Calu3 (cell line): ENCODE data around the gene FBXW7. TPM values are rescaled to one million over a fixed set of nuclear protein-coding genes. Genes with fewer than 3 reads are reported as not detected.
A peak's percentile ranks its signal among the peaks of the same experiment; 100 is the strongest.

Experiments
- BruUV-seq: library from RNA; stranded (reverse); fragments of 400-500 nt; replicated peaks from 2 replicates; lab custom pipeline; 2021; lab: Mats Ljungman, UMichigan
- CTCF ChIA-PET: fragments of 300-600 bp; sonication (Branson Sonifier 250); formaldehyde crosslinking; loops from one replicate; lab custom pipeline; 2022; ENCODE audit warnings: antibody characterized with exemption; lab: Charles Lee
- DNase-seq: peaks from one replicate; pipeline ENCODE4 v3.0.0; 2022
- H3K27ac Mint-ChIP-seq: one replicate; pipeline ENCODE4 v1.8.0; 2022; ENCODE audit warnings: mixed read lengths; ENCODE audit not compliant: unreplicated experiment
- H3K27me3 Mint-ChIP-seq: one replicate; pipeline ENCODE4 v1.8.0; 2022; ENCODE audit warnings: mixed read lengths; ENCODE audit not compliant: unreplicated experiment
- H3K36me3 Mint-ChIP-seq: one replicate; pipeline ENCODE4 v1.8.0; 2022; ENCODE audit warnings: mild to moderate bottlenecking, moderate library complexity, mixed read lengths; ENCODE audit not compliant: insufficient read depth, unreplicated experiment
- H3K4me1 Mint-ChIP-seq: one replicate; pipeline ENCODE4 v1.8.0; 2022; ENCODE audit warnings: mild to moderate bottlenecking, low read depth, mixed read lengths; ENCODE audit not compliant: unreplicated experiment
- H3K4me3 Mint-ChIP-seq: one replicate; pipeline ENCODE4 v1.8.0; 2022; ENCODE audit warnings: mild to moderate bottlenecking, low read depth, moderate library complexity, mixed read lengths; ENCODE audit not compliant: unreplicated experiment
- H3K9me3 Mint-ChIP-seq: one replicate; pipeline ENCODE4 v1.8.0; 2022; ENCODE audit warnings: low read depth, mixed read lengths; ENCODE audit not compliant: unreplicated experiment
- CTCF ChIP-seq: fragments of 200-600 bp; IDR thresholded peaks from one replicate; pipeline ENCODE4 v1.8.0; 2022; ENCODE audit warnings: antibody characterized with exemption; ENCODE audit not compliant: unreplicated experiment
- intact Hi-C: fragments of 100-400 bp; cut with micrococcal nuclease; formaldehyde crosslinking; loops from one replicate; pipeline ENCODE4 v1.10.0; 2022; ENCODE audit not compliant: unreplicated experiment
- total RNA-seq: library from RNA; stranded (reverse); gene quantifications from 2 replicates; pipeline ENCODE4 v1.2.3, GENCODE V29; 2022

FBXW7 gene
- total RNA-seq, 1 experiment from 2014 or later, result 38.7 TPM

DNA sequence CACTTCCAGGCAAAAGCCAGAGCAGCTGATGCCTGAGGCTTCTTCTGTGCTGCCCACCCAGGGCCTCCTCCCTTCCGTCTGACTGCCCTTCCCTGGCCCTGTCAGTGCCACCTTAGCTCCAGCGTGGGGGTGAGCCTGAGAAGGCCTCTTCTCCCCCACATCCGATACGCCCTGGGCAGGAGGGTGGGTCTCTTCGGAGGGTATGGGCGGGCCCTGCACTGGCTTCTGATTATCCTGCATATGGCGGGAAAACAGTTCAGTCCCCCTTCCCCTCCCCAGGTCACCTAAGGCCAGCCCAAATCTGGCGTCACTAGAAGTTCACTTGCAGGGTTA lies 256.7 kb downstream of the FBXW7 start:
- intact Hi-C loops, result no loop called here
- TF ChIP-seq CTCF, result no peak
- Mint-ChIP-seq H3K36me3 (peaks cover 5% of the 10 kb centered on the region), H3K27ac (peak overlapping the region; percentile 80), H3K4me3 (peak overlapping the region; percentile 58), H3K27me3 (no peaks in the 10 kb centered on the region), H3K9me3 (no peaks in the 10 kb centered on the region), H3K4me1 (peaks cover 30% of the 10 kb centered on the region)
- no TSS peak for BruUV-seq
- DNase-seq, result no peak
- CTCF ChIA-PET, result interaction anchor here (0.7 to 0.9 kb wide), 3 partner anchors 10 to 117 kb away, joined by 3 read pairs; no protein-coding TSS in a partner anchor

GRCh38 chr4:152278505-152279233 lies 257.2 kb downstream of the FBXW7 start:
- no peaks in the 10 kb centered on the region for H3K27me3 Mint-ChIP-seq
- TF ChIP-seq CTCF, result no peak
- peaks cover 29% of the 10 kb centered on the region for H3K4me1 Mint-ChIP-seq
- CTCF ChIA-PET, result interaction anchor here (0.7 to 1.3 kb wide), 4 partner anchors 9 to 233 kb away, joined by 3 read pairs; no protein-coding TSS in a partner anchor
- peak overlapping the region; percentile 80 for H3K27ac Mint-ChIP-seq
- intact Hi-C loops, result no loop called here
- H3K9me3 Mint-ChIP-seq, result no peaks in the 10 kb centered on the region
- H3K36me3 Mint-ChIP-seq, result peaks cover 5% of the 10 kb centered on the region
- peak; percentile 44 for DNase-seq
- no TSS peak for BruUV-seq
- peak overlapping the region; percentile 58 for H3K4me3 Mint-ChIP-seq

GRCh38 chr4:152278172-152278504 lies 257.8 kb downstream of the FBXW7 start:
- Mint-ChIP-seq H3K27ac (no peak overlapping the region), H3K9me3 (no peaks in the 10 kb centered on the region), H3K27me3 (no peaks in the 10 kb centered on the region), H3K4me3 (no peak overlapping the region), H3K4me1 (peaks cover 24% of the 10 kb centered on the region), H3K36me3 (peaks cover 5% of the 10 kb centered on the region)
- BruUV-seq, result no TSS peak
- DNase-seq, result no peak
- TF ChIP-seq CTCF, result no peak
- CTCF ChIA-PET, result interaction anchor here (1.3 kb wide), 1 partner anchor 232 kb away, joined by 3 read pairs; no protein-coding TSS in a partner anchor
- intact Hi-C loops, result no loop called here

GRCh38 chr4:152277333-152277732 lies 258.6 kb downstream of the FBXW7 start:
- DNase-seq, result no peak
- Mint-ChIP-seq H3K4me1 (peaks cover 22% of the 10 kb centered on the region), H3K36me3 (peaks cover 5% of the 10 kb centered on the region), H3K9me3 (no peaks in the 10 kb centered on the region), H3K27ac (no peak overlapping the region), H3K27me3 (no peaks in the 10 kb centered on the region), H3K4me3 (no peak overlapping the region)
- BruUV-seq, result no TSS peak
- CTCF ChIA-PET, result interaction anchor here (1.3 kb wide), 1 partner anchor 232 kb away, joined by 3 read pairs; no protein-coding TSS in a partner anchor
- TF ChIP-seq CTCF, result no peak
- intact Hi-C loops, result no loop called here
